GM23248 (cell line): Measurements from ENCODE around the gene PHYHD1. TPM values are rescaled to one million over a fixed set of nuclear protein-coding genes. Genes with fewer than 3 reads are reported as not detected.

ENCODE experiments used
- DNase-seq: peaks from one replicate; pipeline ENCODE4 v3.0.0-alpha.2; 2015
- H2AFZ ChIP-seq: fragments of 200-600 bp; sonication (generic); 2 replicates; pipeline ENCODE4 v1.6.1; 2016; ENCODE audit warnings: antibody characterized with exemption
- H3F3A ChIP-seq: fragments of 200-600 bp; sonication (generic); 2 replicates; pipeline ENCODE4 v1.6.1; 2016; ENCODE audit warnings: mild to moderate bottlenecking, antibody characterized with exemption, mixed run types; ENCODE audit not compliant: insufficient read depth
- H3K27ac ChIP-seq: fragments of 200-600 bp; sonication (generic); 2 replicates; pipeline ENCODE4 v1.5.1; 2016; ENCODE audit warnings: mild to moderate bottlenecking
- H3K27me3 ChIP-seq: fragments of 200-600 bp; sonication (generic); replicated peaks from 2 replicates; pipeline ENCODE4 v1.6.1; 2016; ENCODE audit warnings: mild to moderate bottlenecking; ENCODE audit not compliant: insufficient read depth
- H3K36me3 ChIP-seq: fragments of 200-600 bp; sonication (generic); 2 replicates; pipeline ENCODE4 v1.6.1; 2016; ENCODE audit warnings: low read depth, mild to moderate bottlenecking
- H3K4me1 ChIP-seq: fragments of 200-600 bp; sonication (generic); 2 replicates; pipeline ENCODE4 v1.6.1; 2016; ENCODE audit warnings: mild to moderate bottlenecking; ENCODE audit not compliant: insufficient read depth
- H3K4me2 ChIP-seq: fragments of 200-600 bp; sonication (generic); one replicate; pipeline ENCODE4 v1.6.1; 2016; ENCODE audit warnings: mild to moderate bottlenecking; ENCODE audit not compliant: unreplicated experiment
- H3K4me3 ChIP-seq: fragments of 200-600 bp; sonication (generic); 2 replicates; pipeline ENCODE4 v1.5.1; 2016; ENCODE audit warnings: mild to moderate bottlenecking
- H3K79me2 ChIP-seq: fragments of 200-600 bp; sonication (generic); 2 replicates; pipeline ENCODE4 v1.6.1; 2016; ENCODE audit warnings: mild to moderate bottlenecking; ENCODE audit not compliant: insufficient read depth
- H3K9ac ChIP-seq: fragments of 200-600 bp; sonication (generic); 2 replicates; pipeline ENCODE4 v1.6.1; 2016; ENCODE audit warnings: mild to moderate bottlenecking
- H3K9me2 ChIP-seq: fragments of 200-600 bp; sonication (generic); 2 replicates; pipeline ENCODE4 v1.6.1; 2016; ENCODE audit warnings: mixed run types, mild to moderate bottlenecking, moderate library complexity; ENCODE audit not compliant: insufficient read depth
- H3K9me3 ChIP-seq: fragments of 200-600 bp; sonication (generic); one replicate; pipeline ENCODE4 v1.6.1; 2017; ENCODE audit warnings: low read depth
- H4K20me1 ChIP-seq: fragments of 200-600 bp; sonication (generic); 2 replicates; pipeline ENCODE4 v1.6.0; 2016; ENCODE audit not compliant: insufficient read depth
- EZH2 ChIP-seq: fragments of 200-600 bp; sonication (generic); IDR thresholded peaks from 2 replicates; pipeline ENCODE4 v1.6.1; 2018; ENCODE audit warnings: antibody characterized with exemption, mild to moderate bottlenecking; ENCODE audit not compliant: insufficient read depth, poor library complexity, severe bottlenecking
- EZH2phosphoT487 ChIP-seq: fragments of 200-600 bp; sonication (generic); IDR thresholded peaks from 2 replicates; pipeline ENCODE4 v1.6.1; 2018; ENCODE audit warnings: antibody characterized with exemption, moderate library complexity, mild to moderate bottlenecking, low read depth; ENCODE audit not compliant: insufficient read depth
- WGBS, 2 experiments: methylation state at CpG; one replicate each; pipeline ENCODE4 v1.1.6; 2015 to 2017; ENCODE audit warnings: low lambda C conversion rate in 2 of 2, low coverage in 1 of 2; ENCODE audit errors: missing lambda C conversion rate in 2 of 2; 5-methylcytosine and 5-hydroxymethylcytosine counted together
- in situ Hi-C: fragments of 300-500 bp; cut with MboI; formaldehyde crosslinking; loops from 2 replicates; pipeline ENCODE4 v1.15.0; 2020
- polyA plus RNA-seq: library from polyadenylated mRNA; unstranded; fragments of >200 nt; fragmentation: Nextera tagmentation; extraction: Ambion mirVana; gene quantifications from 2 replicates; pipeline ENCODE4 v1.2.1, GENCODE V29; 2016
- total RNA-seq: library from RNA; depleted of rRNA; stranded (reverse); fragments of >200 nt; shearing (Covaris generic); gene quantifications from 2 replicates; pipeline ENCODE4 v1.2.3, GENCODE V29; 2014

PHYHD1 gene
- total and polyA plus RNA-seq, 2 experiments from 2014 or later, result 4.4 to 7.4 TPM

DNA sequence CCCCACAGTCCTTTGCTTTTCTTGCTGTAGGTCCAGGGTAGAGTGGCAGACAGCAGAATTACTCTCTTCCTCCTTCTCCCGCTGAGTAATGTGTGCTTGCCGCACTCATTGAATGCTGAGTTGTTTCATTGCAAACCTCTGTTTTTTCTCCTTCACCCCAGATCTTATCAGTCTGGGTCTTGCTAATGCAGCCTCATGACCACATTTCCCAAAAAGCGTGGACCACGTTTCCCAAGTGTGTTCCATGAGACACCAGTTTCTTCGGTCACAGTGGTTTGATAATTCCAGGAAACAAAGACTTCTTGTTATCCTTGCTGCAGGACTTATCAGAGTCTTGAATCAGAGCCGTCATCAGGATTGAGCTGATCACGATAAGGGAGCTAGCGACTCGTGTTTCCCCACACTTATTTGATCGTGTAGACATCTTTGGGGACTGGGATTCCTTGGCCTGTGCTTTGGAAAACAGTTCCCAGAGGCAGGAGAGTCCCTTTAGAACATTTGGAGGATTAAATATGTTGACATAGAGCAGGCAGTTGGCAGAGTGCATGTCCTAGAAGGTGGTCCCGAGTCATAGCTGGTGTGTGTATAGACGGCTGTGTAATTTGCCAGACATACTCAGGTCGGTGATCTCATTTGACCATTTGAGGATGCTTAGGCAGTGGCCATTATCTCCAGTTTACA, 34.4 kb upstream of the PHYHD1 start:
- Histone ChIP-seq H3K4me3 (no peak overlapping the region), H3K9ac (no peak overlapping the region), H3K36me3 (peaks cover 5% of the 10 kb centered on the region; the same call in 1 of the 2 replicates), H4K20me1 (no peaks in the 10 kb centered on the region), H3K4me1 (peaks cover 19% of the 10 kb centered on the region; the same call in 1 of the 2 replicates), H3K9me2 (no peaks in the 10 kb centered on the region), H3K79me2 (peaks cover 93% of the 10 kb centered on the region), H3K4me2 (no peak overlapping the region), H3K27ac (peak overlapping the region; percentile 38), H2AFZ (no peak overlapping the region), H3K9me3 (no peaks in the 10 kb centered on the region), H3K27me3 (no peaks in the 10 kb centered on the region), H3F3A (no peaks in the 10 kb centered on the region)
- no peak for TF ChIP-seq EZH2
- no peak for TF ChIP-seq EZH2phosphoT487
- peak; percentile 36 for DNase-seq
- 63 to 66% methylated on average over 13 of the region's 13 CpGs for WGBS, 2 experiments
- in situ Hi-C loops, result no loop called here

DNA sequence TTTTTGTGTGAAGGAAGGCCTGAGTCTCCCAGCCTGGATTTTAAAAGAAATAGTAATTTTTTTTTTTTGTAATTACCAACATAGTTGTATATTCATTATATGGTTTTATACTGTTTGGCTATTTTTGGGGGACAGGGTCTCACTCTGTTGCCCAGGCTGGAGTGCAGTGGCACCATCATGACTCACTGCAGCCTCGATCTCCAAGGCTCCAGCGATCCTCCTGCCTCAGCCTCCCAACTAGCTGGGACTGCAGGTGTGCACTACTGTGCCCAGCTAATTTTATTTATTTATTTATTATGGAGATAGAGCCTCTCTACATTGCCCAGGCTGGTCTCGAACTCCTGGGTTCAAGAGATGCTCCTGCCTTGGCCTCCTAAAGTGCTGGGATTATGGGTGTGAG, 33.7 kb upstream of the PHYHD1 start:
- peaks cover 26% of the 10 kb centered on the region for H3K4me1 ChIP-seq
- peaks cover 5% of the 10 kb centered on the region; the same call in 1 of the 2 replicates for H3K36me3 ChIP-seq
- no peaks in the 10 kb centered on the region for H3K9me2 ChIP-seq
- no peak overlapping the region for H3K4me3 ChIP-seq
- TF ChIP-seq EZH2phosphoT487, result no peak
- TF ChIP-seq EZH2, result no peak
- H4K20me1 ChIP-seq, result no peaks in the 10 kb centered on the region
- DNase-seq, result no peak
- H2AFZ ChIP-seq, result no peak overlapping the region
- H3K27ac ChIP-seq, result no peak overlapping the region
- H3F3A ChIP-seq, result no peaks in the 10 kb centered on the region
- in situ Hi-C loops, result no loop called here
- H3K9me3 ChIP-seq, result no peaks in the 10 kb centered on the region
- H3K4me2 ChIP-seq, result no peak overlapping the region
- H3K9ac ChIP-seq, result no peak overlapping the region
- H3K79me2 ChIP-seq, result peaks cover 100% of the 10 kb centered on the region
- 83 to 93% methylated on average over 3 of the region's 3 CpGs for WGBS, 2 experiments
- H3K27me3 ChIP-seq, result no peaks in the 10 kb centered on the region

DNA sequence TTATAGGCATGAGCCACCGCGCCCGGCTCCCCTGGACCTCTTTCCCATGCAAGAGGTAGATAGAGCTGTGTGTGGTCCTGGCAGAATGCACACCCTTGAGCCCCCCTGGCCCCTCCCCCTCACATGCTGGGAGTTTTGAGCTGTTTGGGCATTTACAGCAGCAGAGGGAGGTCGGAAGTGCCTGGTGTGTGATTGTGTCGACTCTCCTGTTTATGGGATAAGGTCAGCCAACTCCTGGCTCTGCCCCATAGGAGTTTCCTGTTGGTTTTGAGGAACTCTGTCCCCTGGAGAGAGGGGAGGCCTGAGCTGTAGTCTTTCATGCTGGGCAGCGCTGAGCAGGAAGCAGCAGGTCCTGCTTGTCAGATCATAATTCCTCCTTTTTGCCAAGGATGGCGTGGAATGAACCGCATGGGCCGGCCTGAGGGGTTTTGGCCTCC, 32.9 kb upstream of the PHYHD1 start:
- Histone ChIP-seq H3K27me3 (no peaks in the 10 kb centered on the region), H3K4me1 (peaks cover 34% of the 10 kb centered on the region), H3K9me3 (no peaks in the 10 kb centered on the region), H3F3A (no peaks in the 10 kb centered on the region), H4K20me1 (no peaks in the 10 kb centered on the region), H3K9me2 (no peaks in the 10 kb centered on the region), H3K4me3 (no peak overlapping the region), H3K79me2 (peaks cover 100% of the 10 kb centered on the region), H3K9ac (no peak overlapping the region), H3K27ac (no peak overlapping the region), H2AFZ (no peak overlapping the region), H3K36me3 (peaks cover 5% of the 10 kb centered on the region; the same call in 1 of the 2 replicates), H3K4me2 (no peak overlapping the region)
- DNase-seq, result no peak
- in situ Hi-C loops, result no loop called here
- TF ChIP-seq EZH2phosphoT487 (no peak), EZH2 (no peak)
- 71 to 73% methylated on average over 9 of the region's 9 CpGs for WGBS, 2 experiments

DNA sequence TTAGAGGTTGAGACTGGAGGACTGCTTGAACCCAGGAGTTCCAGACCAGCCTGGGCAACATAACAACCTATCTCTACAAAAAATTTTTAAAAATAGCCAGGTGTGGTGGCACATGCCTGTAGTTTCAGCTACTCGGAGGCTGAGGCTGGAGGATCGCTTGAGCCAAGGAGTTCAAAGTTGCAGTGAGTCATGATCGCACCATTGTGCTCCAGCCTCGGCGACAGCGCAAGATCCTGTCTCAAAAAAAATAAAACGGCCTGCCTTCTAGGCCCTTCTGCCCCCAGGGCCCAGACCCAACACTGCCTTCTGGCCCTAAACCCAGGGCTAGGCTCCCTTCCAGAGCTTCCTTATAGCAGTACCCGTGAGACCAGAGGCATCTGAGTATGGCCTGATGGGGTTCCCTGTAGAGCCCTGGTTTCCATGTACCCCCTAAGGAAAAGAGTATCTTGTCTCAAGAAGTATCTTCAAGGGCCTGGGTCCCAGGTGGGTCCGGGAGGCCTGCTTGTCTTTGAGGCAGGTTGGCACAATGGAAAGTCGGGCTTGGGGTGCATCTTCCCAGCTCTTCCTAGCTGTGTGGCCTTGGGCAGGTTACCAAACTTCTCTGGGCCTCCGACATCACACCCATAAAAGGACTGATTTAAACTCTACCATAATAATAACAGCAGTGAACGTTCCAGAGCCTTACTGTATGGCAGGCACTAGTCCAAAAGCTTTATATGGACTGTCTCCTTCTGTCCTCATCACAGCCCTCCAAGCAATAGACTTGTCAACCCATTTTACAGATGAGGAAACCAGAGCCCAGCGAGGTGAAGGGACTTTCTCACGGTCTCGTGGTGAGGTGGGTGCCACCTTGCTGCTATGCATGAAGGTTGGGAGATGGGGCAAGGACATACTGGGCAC, 29.2 kb upstream of the PHYHD1 start:
- Histone ChIP-seq H3K4me2 (peak overlapping the region; percentile 65), H3K4me1 (peaks cover 29% of the 10 kb centered on the region), H3K79me2 (peaks cover 100% of the 10 kb centered on the region), H3K4me3 (no peak overlapping the region), H3F3A (no peaks in the 10 kb centered on the region), H3K27me3 (no peaks in the 10 kb centered on the region), H3K36me3 (peaks cover 6% of the 10 kb centered on the region; the same call in 1 of the 2 replicates), H3K9me2 (no peaks in the 10 kb centered on the region), H2AFZ (no peak overlapping the region), H4K20me1 (no peaks in the 10 kb centered on the region), H3K9me3 (no peaks in the 10 kb centered on the region), H3K9ac (no peak overlapping the region), H3K27ac (no peak overlapping the region)
- DNase-seq, result no peak
- in situ Hi-C loops, result no loop called here
- 63 to 66% methylated on average over 15 of the region's 15 CpGs for WGBS, 2 experiments
- TF ChIP-seq EZH2phosphoT487, result no peak
- TF ChIP-seq EZH2, result no peak
